ENCODE measurements around the gene CDK13.
A peak's percentile ranks its signal among the peaks of the same experiment; 100 is the strongest.
"Not testable (repeated sequence)": the region's sequence is repeated elsewhere in the genome, so short reads cannot be mapped to it uniquely, and the experiment has no call there.

Gene CDK13

GRCh38 chr7:40105879-40106473 is 155.9 kb downstream of the CDK13 start:
- TF ChIP-seq, protein P1, sequence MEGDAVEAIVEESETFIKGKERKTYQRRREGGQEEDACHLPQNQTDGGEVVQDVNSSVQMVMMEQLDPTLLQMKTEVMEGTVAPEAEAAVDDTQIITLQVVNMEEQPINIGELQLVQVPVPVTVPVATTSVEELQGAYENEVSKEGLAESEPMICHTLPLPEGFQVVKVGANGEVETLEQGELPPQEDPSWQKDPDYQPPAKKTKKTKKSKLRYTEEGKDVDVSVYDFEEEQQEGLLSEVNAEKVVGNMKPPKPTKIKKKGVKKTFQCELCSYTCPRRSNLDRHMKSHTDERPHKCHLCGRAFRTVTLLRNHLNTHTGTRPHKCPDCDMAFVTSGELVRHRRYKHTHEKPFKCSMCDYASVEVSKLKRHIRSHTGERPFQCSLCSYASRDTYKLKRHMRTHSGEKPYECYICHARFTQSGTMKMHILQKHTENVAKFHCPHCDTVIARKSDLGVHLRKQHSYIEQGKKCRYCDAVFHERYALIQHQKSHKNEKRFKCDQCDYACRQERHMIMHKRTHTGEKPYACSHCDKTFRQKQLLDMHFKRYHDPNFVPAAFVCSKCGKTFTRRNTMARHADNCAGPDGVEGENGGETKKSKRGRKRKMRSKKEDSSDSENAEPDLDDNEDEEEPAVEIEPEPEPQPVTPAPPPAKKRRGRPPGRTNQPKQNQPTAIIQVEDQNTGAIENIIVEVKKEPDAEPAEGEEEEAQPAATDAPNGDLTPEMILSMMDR (IDR thresholded peaks at IDR 0.05; ENCODE audit: borderline replicate concordance, control extremely low read depth, extremely low read depth, insufficient read depth, missing control alignments) = no peak
- in situ Hi-C loops (cut with MboI; ENCODE audit: low sequenced_read_pairs, unreplicated experiment) = no loop called here
- DNase-seq (ENCODE audit: low spot score) = no peak

GRCh38 chr7:40115936-40116335 is 165.9 kb downstream of the CDK13 start:
- TF ChIP-seq, protein P1 (IDR thresholded peaks at IDR 0.05; ENCODE audit: borderline replicate concordance, control extremely low read depth, extremely low read depth, insufficient read depth, missing control alignments) = no peak
- in situ Hi-C loops (cut with MboI; ENCODE audit: low sequenced_read_pairs, unreplicated experiment) = no loop called here
- no peak for DNase-seq (ENCODE audit: low spot score)

GRCh38 chr7:40117199-40117598 is 167.1 kb downstream of the CDK13 start:
- in situ Hi-C loops (cut with MboI; ENCODE audit: low sequenced_read_pairs, unreplicated experiment); DNase-seq (ENCODE audit: low spot score): not testable (repeated sequence)

- DNase-seq (ENCODE audit: low spot score); in situ Hi-C loops (cut with MboI; ENCODE audit: low sequenced_read_pairs, unreplicated experiment): not testable (repeated sequence)
Measured at GRCh38 chr7:40118201-40118600, 168.1 kb downstream of the CDK13 start.

DNA sequence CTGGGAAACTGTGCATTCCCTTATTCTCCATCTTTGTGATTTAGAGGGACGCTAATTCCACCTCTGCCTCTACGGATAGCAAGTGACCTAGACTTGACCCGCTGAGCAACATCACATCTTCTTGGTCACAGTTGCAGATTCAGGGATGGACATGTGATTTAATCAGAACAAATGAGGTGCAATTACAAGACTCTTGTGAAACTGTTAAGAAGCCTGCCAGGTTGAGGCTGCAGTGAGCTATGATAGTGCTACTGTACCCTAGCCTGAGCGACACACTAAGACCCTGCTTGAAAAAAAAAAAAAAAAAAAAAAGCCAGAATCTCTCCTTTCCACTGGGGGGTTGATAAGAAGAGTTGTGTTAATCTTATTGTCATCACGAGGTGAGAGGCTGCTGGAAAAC is 170.0 kb downstream of the CDK13 start:
- TF ChIP-seq, protein P1 (IDR thresholded peaks at IDR 0.05; ENCODE audit: borderline replicate concordance, control extremely low read depth, extremely low read depth, insufficient read depth, missing control alignments) = no peak
- in situ Hi-C loops (cut with MboI; ENCODE audit: low sequenced_read_pairs, unreplicated experiment) = no loop called here
- no peak for DNase-seq (ENCODE audit: low spot score)

- DNase-seq (ENCODE audit: low spot score); in situ Hi-C loops (cut with MboI; ENCODE audit: low sequenced_read_pairs, unreplicated experiment): not testable (repeated sequence)
Measured at GRCh38 chr7:40122100-40122939, 172.3 kb downstream of the CDK13 start.

DNA sequence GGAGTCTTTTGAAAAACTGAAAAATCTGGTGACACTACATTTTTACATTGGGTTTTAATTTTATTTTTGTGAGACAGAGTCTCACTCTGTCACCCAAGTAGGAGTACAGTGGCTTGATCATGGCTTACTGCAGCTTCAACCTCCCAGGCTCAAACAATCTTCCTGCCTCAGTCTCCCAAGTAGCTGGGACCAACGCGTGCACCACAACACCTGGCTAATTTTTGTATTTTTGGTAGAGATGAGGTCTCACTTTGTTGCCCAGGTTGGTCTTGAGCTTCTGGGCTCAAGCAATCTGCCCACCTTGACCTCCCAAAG is 172.8 kb downstream of the CDK13 start:
- in situ Hi-C loops (cut with MboI; ENCODE audit: low sequenced_read_pairs, unreplicated experiment) = no loop called here
- TF ChIP-seq, protein P1 (IDR thresholded peaks at IDR 0.05; ENCODE audit: borderline replicate concordance, control extremely low read depth, extremely low read depth, insufficient read depth, missing control alignments) = no peak
- DNase-seq (ENCODE audit: low spot score) = no peak

GRCh38 chr7:40133561-40134427 is 183.7 kb downstream of the CDK13 start:
- in situ Hi-C loops (cut with MboI; ENCODE audit: low sequenced_read_pairs, unreplicated experiment) = no loop called here
- DNase-seq (ENCODE audit: low spot score) = peak; percentile 36
- TF ChIP-seq, protein P1 (IDR thresholded peaks at IDR 0.05; ENCODE audit: borderline replicate concordance, control extremely low read depth, extremely low read depth, insufficient read depth, missing control alignments) = no peak

All from GM13976 (cell line).